PC-3 (cell line): ENCODE measurements around the gene FAM83E. TPM values are rescaled to one million over a fixed set of nuclear protein-coding genes. Genes with fewer than 3 reads are reported as not detected.

Experiments
- ATAC-seq: fragments of 200-7000 bp; cut with Tn5 transposase; 2 replicates; pipeline ENCODE4 v1.9.1; 2020; ENCODE audit warnings: mild to moderate bottlenecking, moderate library complexity
- BruUV-seq: library from RNA; stranded (reverse); fragments of 400-500 nt; replicated peaks from 2 replicates; lab custom pipeline; 2021; lab: Mats Ljungman, UMichigan
- CTCF ChIA-PET: fragments of 300-600 bp; sonication (Branson Sonifier 250); formaldehyde crosslinking; loops from one replicate; lab custom pipeline; 2022; ENCODE audit warnings: antibody characterized with exemption; lab: Charles Lee
- POLR2A ChIA-PET: fragments of 300-600 bp; sonication (Branson Sonifier 250); formaldehyde crosslinking; loops from one replicate; lab custom pipeline; 2022; ENCODE audit warnings: antibody characterized with exemption; ENCODE audit not compliant: unreplicated experiment; lab: Charles Lee
- DNase-seq: peaks from one replicate; pipeline ENCODE4 v3.0.0-alpha.2; 2015
- H2AFZ ChIP-seq: fragments of 300-600 bp; sonication (generic); 2 replicates; pipeline ENCODE4 v1.6.0; 2016; ENCODE audit warnings: antibody characterized with exemption, low read length
- H3F3A ChIP-seq: fragments of 300-600 bp; sonication (generic); one replicate; pipeline ENCODE4 v1.6.0; 2017; ENCODE audit warnings: antibody characterized with exemption, low read length, control low read depth, mild to moderate bottlenecking; ENCODE audit not compliant: unreplicated experiment
- H3K27ac ChIP-seq: fragments of 300-600 bp; sonication (generic); 2 replicates; pipeline ENCODE4 v1.5.1; 2016; ENCODE audit warnings: mild to moderate bottlenecking, low read length
- H3K27me3 ChIP-seq: fragments of 300-600 bp; sonication (generic); 2 replicates; pipeline ENCODE4 v1.6.1; 2016; ENCODE audit warnings: low read length, mixed read lengths
- H3K36me3 ChIP-seq: fragments of 300-600 bp; sonication (generic); 2 replicates; pipeline ENCODE4 v1.6.1; 2016; ENCODE audit warnings: low read depth, mixed run types, low read length, mixed read lengths
- H3K4me1 ChIP-seq: fragments of 300-600 bp; sonication (generic); 2 replicates; pipeline ENCODE4 v1.5.1; 2016; ENCODE audit warnings: low read length; ENCODE audit not compliant: insufficient read depth
- H3K4me2 ChIP-seq: fragments of 300-600 bp; sonication (generic); 2 replicates; pipeline ENCODE4 v1.6.0; 2016; ENCODE audit warnings: low read length
- H3K4me3 ChIP-seq: fragments of 300-600 bp; sonication (generic); 2 replicates; pipeline ENCODE4 v1.5.1; 2016; ENCODE audit warnings: mild to moderate bottlenecking, low read length, mixed read lengths
- H3K79me2 ChIP-seq: fragments of 300-600 bp; sonication (generic); 2 replicates; pipeline ENCODE4 v1.6.1; 2017; ENCODE audit warnings: low read length, mixed read lengths
- H3K9ac ChIP-seq: fragments of 300-600 bp; sonication (generic); 2 replicates; pipeline ENCODE4 v1.6.0; 2016; ENCODE audit warnings: mild to moderate bottlenecking, low read length
- H3K9me2 ChIP-seq: fragments of 300-600 bp; sonication (generic); replicated peaks from 2 replicates; pipeline ENCODE4 v1.6.1; 2016; ENCODE audit warnings: mixed run types, low read length, mixed read lengths
- H3K9me3 ChIP-seq: fragments of 300-600 bp; sonication (generic); 2 replicates; pipeline ENCODE4 v1.6.1; 2016; ENCODE audit warnings: low read length, mixed read lengths
- H4K20me1 ChIP-seq: fragments of 300-600 bp; sonication (generic); 2 replicates; pipeline ENCODE4 v1.6.1; 2016; ENCODE audit warnings: low read length, mixed read lengths
- CTCF ChIP-seq: fragments of 300-600 bp; sonication (generic); conservative IDR thresholded peaks from 2 replicates; pipeline ENCODE4 v1.5.1; 2017; ENCODE audit warnings: antibody characterized with exemption, low read depth, mild to moderate bottlenecking, low read length
- EZH2 ChIP-seq: fragments of 300-600 bp; sonication (generic); IDR thresholded peaks from one replicate; pipeline ENCODE4 v1.6.1; 2017; ENCODE audit warnings: antibody characterized with exemption, mild to moderate bottlenecking, low read length; ENCODE audit not compliant: unreplicated experiment
- EZH2phosphoT487 ChIP-seq: fragments of 300-600 bp; sonication (generic); IDR thresholded peaks from 2 replicates; pipeline ENCODE4 v1.6.1; 2018; ENCODE audit warnings: mild to moderate bottlenecking, antibody characterized with exemption, low read length, borderline replicate concordance
- intact Hi-C: fragments of 100-400 bp; cut with micrococcal nuclease; formaldehyde crosslinking; loops from 2 replicates; pipeline ENCODE4 v1.9.0; 2023
- total RNA-seq: library from RNA; depleted of rRNA; stranded (reverse); fragments of >200 nt; gene quantifications from 2 replicates; pipeline ENCODE4 v1.2.3, GENCODE V29; 2014

FAM83E gene
- total RNA-seq, 1 experiment from 2014 or later = 4.6 TPM

DNA sequence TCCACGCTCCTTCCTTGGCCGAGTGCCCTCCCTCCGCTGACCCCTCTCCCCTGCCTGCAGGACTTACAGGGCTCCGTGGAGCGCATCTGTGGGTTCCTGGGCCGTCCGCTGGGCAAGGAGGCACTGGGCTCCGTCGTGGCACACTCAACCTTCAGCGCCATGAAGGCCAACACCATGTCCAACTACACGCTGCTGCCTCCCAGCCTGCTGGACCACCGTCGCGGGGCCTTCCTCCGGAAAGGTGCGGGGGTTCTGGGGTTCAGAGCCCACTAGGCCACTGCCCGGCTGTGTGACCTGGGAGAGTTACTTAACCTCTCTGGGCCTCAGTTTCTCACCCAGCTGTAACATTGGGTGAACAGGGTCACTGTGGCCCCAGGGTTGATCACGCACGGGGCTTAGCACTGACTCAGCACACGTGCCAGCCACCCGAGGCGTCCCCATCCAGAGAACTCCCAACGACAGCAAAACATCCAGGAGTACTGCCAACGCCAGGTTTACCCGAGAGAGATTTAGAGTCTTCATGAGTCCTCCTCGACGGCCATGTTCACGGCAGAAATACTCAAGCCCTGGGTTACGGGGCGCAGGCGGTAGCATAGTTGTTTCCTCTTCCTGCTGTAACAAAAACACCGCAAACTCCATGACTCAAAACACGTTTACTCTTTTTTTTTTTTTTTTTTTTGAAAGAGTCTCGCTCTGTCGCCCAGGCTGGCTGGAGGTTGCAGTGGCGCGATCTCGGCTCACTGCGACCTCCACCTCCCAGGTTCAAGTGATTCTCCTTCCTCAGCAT lies 18.0 kb downstream of the FAM83E start:
- intact Hi-C loops = no loop called here

DNA sequence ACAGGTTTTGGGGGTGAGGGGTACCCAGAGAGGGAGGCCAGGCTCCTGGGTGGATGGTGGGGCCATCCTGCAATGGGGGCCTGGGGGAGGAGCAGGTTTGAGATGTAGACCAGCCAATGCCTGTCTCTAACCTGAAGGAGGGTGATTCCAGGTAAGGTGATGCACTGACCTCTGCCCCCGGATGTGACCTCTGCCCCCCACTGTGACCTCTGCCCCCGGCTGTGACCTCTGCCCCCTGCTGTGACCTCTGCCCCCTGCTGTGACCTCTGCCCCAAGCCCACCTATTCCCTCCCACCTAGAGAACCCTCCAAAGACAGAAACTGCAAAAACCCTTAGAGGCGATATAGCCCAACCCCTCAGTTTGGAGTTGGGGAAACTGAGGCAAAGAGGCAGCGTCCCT lies 18.6 kb downstream of the FAM83E start:
- H3K4me2 ChIP-seq = no peak overlapping the region
- no peak for ATAC-seq
- H3F3A ChIP-seq = no peaks in the 10 kb centered on the region
- POLR2A ChIA-PET = no interaction called here
- H3K27me3 ChIP-seq = no peaks in the 10 kb centered on the region
- no peak for DNase-seq
- H2AFZ ChIP-seq = no peak overlapping the region
- no peak overlapping the region for H3K27ac ChIP-seq
- no peak for TF ChIP-seq EZH2
- TF ChIP-seq EZH2phosphoT487 = no peak
- no peak for TF ChIP-seq CTCF
- no peak overlapping the region for H3K4me3 ChIP-seq
- BruUV-seq = no TSS peak
- no peaks in the 10 kb centered on the region for H3K9me2 ChIP-seq
- H3K36me3 ChIP-seq = no peaks in the 10 kb centered on the region
- no peak overlapping the region for H3K9ac ChIP-seq
- H4K20me1 ChIP-seq = no peaks in the 10 kb centered on the region
- no peaks in the 10 kb centered on the region for H3K9me3 ChIP-seq
- no peaks in the 10 kb centered on the region for H3K4me1 ChIP-seq
- CTCF ChIA-PET = no interaction called here
- intact Hi-C loops = no loop called here
- H3K79me2 ChIP-seq = no peaks in the 10 kb centered on the region

More for the DNA sequence above, 18.0 kb downstream of the FAM83E start:
- Histone ChIP-seq H3K27ac (no peak overlapping the region), H3K9me2 (no peaks in the 10 kb centered on the region), H3F3A (no peaks in the 10 kb centered on the region), H2AFZ (no peak overlapping the region), H3K79me2 (no peaks in the 10 kb centered on the region), H3K9ac (no peak overlapping the region), H3K4me1 (no peaks in the 10 kb centered on the region), H3K9me3 (no peaks in the 10 kb centered on the region), H3K4me3 (no peak overlapping the region), H3K27me3 (no peaks in the 10 kb centered on the region), H4K20me1 (no peaks in the 10 kb centered on the region), H3K36me3 (no peaks in the 10 kb centered on the region), H3K4me2 (no peak overlapping the region)
- TF ChIP-seq EZH2 (no peak), EZH2phosphoT487 (no peak), CTCF (no peak)
- BruUV-seq = no TSS peak
- DNase-seq = no peak
- no peak for ATAC-seq
- CTCF ChIA-PET = no interaction called here
- POLR2A ChIA-PET = no interaction called here

DNA sequence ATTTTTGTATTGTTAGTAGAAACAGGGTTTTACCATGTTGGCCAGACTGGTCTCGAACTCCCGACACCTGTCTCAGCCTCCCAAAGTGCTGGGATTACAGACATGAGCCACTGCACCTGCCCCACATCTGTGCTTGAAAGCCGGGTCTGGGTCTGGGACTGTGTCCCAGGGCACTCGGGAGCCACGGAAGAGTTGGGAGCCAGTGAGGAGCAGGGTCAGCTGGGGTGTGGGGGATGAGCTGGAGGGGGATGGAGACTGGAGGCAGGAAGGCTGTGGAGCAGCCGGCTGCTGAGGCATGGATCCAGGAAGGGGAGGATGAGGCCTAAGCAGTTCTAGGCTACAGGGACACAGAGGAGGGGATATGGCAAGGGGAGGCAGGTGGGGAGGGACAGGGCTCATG lies 19.0 kb downstream of the FAM83E start:
- H3K9me3 ChIP-seq = no peaks in the 10 kb centered on the region
- no peak for ATAC-seq
- H4K20me1 ChIP-seq = no peaks in the 10 kb centered on the region
- H3F3A ChIP-seq = no peaks in the 10 kb centered on the region
- H3K4me2 ChIP-seq = no peak overlapping the region
- no peak for DNase-seq
- H3K79me2 ChIP-seq = no peaks in the 10 kb centered on the region
- no TSS peak for BruUV-seq
- no peaks in the 10 kb centered on the region for H3K36me3 ChIP-seq
- ChIA-PET CTCF (no interaction called here), POLR2A (no interaction called here)
- H3K27ac ChIP-seq = no peak overlapping the region
- H3K4me1 ChIP-seq = no peaks in the 10 kb centered on the region
- no peak overlapping the region for H2AFZ ChIP-seq
- no peak overlapping the region for H3K4me3 ChIP-seq
- TF ChIP-seq EZH2phosphoT487 (no peak), CTCF (no peak), EZH2 (no peak)
- H3K9me2 ChIP-seq = no peaks in the 10 kb centered on the region
- intact Hi-C loops = no loop called here
- no peaks in the 10 kb centered on the region for H3K27me3 ChIP-seq
- no peak overlapping the region for H3K9ac ChIP-seq
